Mesenchymal stem cell (in vitro differentiated cells and primary cell): Measurements from ENCODE around the gene OGA.

Experiments
- DNase-seq: peaks from one replicate; pipeline ENCODE4 v3.0.0-alpha.2; 2013
- H2AFZ ChIP-seq: one replicate; pipeline ENCODE4 v1.6.1; 2013; ENCODE audit warnings: low read depth, mild to moderate bottlenecking, control low read depth, inconsistent platforms, low read length, moderate library complexity
- H2AK5ac ChIP-seq: 2 replicates; pipeline ENCODE4 v1.6.1; 2013; ENCODE audit warnings: low read length, moderate library complexity, mild to moderate bottlenecking, inconsistent platforms; ENCODE audit not compliant: severe bottlenecking
- H2BK120ac ChIP-seq: one replicate; pipeline ENCODE4 v1.6.1; 2013; ENCODE audit warnings: low read depth, mild to moderate bottlenecking, inconsistent platforms, low read length, moderate library complexity
- H2BK12ac ChIP-seq, 2 experiments: one replicate each; pipeline ENCODE4 v1.6.1; 2013; ENCODE audit warnings: inconsistent platforms in 2 of 2, low read length in 2 of 2, mild to moderate bottlenecking in 2 of 2, moderate library complexity in 2 of 2, control low read depth in 1 of 2
- H2BK15ac ChIP-seq: one replicate; pipeline ENCODE4 v1.6.1; 2013; ENCODE audit warnings: mild to moderate bottlenecking, low read depth, inconsistent platforms; ENCODE audit not compliant: poor library complexity, severe bottlenecking
- H2BK5ac ChIP-seq: 2 replicates; pipeline ENCODE4 v1.6.1; 2013; ENCODE audit warnings: low read depth, mild to moderate bottlenecking, low read length, control low read depth, inconsistent platforms; ENCODE audit not compliant: poor library complexity, severe bottlenecking
- H3K14ac ChIP-seq, 2 experiments: one replicate each; pipeline ENCODE4 v1.6.1; 2013; ENCODE audit warnings: inconsistent platforms in 2 of 2, low read length in 2 of 2, control low read depth in 1 of 2, mild to moderate bottlenecking in 1 of 2, moderate library complexity in 1 of 2
- H3K18ac ChIP-seq, 2 experiments: one replicate each; pipeline ENCODE4 v1.6.1; 2013; ENCODE audit warnings: inconsistent platforms in 2 of 2, low read length in 2 of 2, control low read depth in 1 of 2, low read depth in 1 of 2, mild to moderate bottlenecking in 1 of 2
- H3K23ac ChIP-seq, 2 experiments: one replicate each; pipeline ENCODE4 v1.6.1; 2013; ENCODE audit warnings: inconsistent platforms in 2 of 2, low read length in 2 of 2, mild to moderate bottlenecking in 2 of 2, moderate library complexity in 2 of 2, control low read depth in 1 of 2
- H3K27ac ChIP-seq: 2 replicates; pipeline ENCODE4 v1.5.1; 2013; ENCODE audit warnings: mild to moderate bottlenecking, moderate library complexity, low read length, control low read depth, inconsistent platforms; ENCODE audit not compliant: poor library complexity, severe bottlenecking
- H3K27me3 ChIP-seq, 2 experiments: 2 replicates each; pipeline versions ENCODE4 v1.6.1 to v1.7.0; 2013; ENCODE audit warnings: low read length in 2 of 2, mild to moderate bottlenecking in 2 of 2, moderate library complexity in 2 of 2, control low read depth in 1 of 2, inconsistent platforms in 1 of 2; ENCODE audit not compliant: control insufficient read depth in 1 of 2, insufficient read depth in 1 of 2
- H3K36me3 ChIP-seq, 2 experiments: 2 replicates each; pipeline versions ENCODE4 v1.6.1 to v1.7.0; 2013; ENCODE audit warnings: low read length in 2 of 2, control low read depth in 1 of 2, inconsistent platforms in 1 of 2, low read depth in 1 of 2, mild to moderate bottlenecking in 1 of 2; ENCODE audit not compliant: insufficient read depth in 2 of 2, control insufficient read depth in 1 of 2
- H3K4ac ChIP-seq, 2 experiments: one replicate each; pipeline ENCODE4 v1.6.1; 2013; ENCODE audit warnings: inconsistent platforms in 2 of 2, low read length in 2 of 2, mild to moderate bottlenecking in 2 of 2, moderate library complexity in 2 of 2, control low read depth in 1 of 2, low read depth in 1 of 2
- H3K4me1 ChIP-seq: 2 replicates; pipeline ENCODE4 v1.6.1; 2013; ENCODE audit warnings: low read depth, low read length, control low read depth; ENCODE audit not compliant: control insufficient read depth, insufficient read depth
- H3K4me2 ChIP-seq: 2 replicates; pipeline ENCODE4 v1.6.1; 2013; ENCODE audit warnings: low read length, mild to moderate bottlenecking, inconsistent platforms; ENCODE audit not compliant: poor library complexity, severe bottlenecking
- H3K4me3 ChIP-seq, 2 experiments: 2 replicates each; pipeline versions ENCODE4 v1.5.1 to v1.7.0; 2013; ENCODE audit warnings: low read length in 2 of 2, mild to moderate bottlenecking in 2 of 2, control low read depth in 1 of 2, low read depth in 1 of 2; ENCODE audit not compliant: insufficient read depth in 1 of 2
- H3K79me1 ChIP-seq: replicated peaks from 2 replicates; pipeline ENCODE4 v1.6.1; 2013; ENCODE audit warnings: mild to moderate bottlenecking, control low read depth, low read length, inconsistent platforms; ENCODE audit not compliant: poor library complexity, severe bottlenecking
- H3K9ac ChIP-seq: 2 replicates; pipeline ENCODE4 v1.7.0; 2013; ENCODE audit warnings: mild to moderate bottlenecking, low read length, moderate library complexity
- H3K9me3 ChIP-seq: 2 replicates; pipeline ENCODE4 v1.7.0; 2013; ENCODE audit warnings: mild to moderate bottlenecking, low read length; ENCODE audit not compliant: control insufficient read depth
- H4K8ac ChIP-seq: one replicate; pipeline ENCODE4 v1.6.1; 2013; ENCODE audit warnings: inconsistent platforms, mild to moderate bottlenecking, low read length, moderate library complexity
- H4K91ac ChIP-seq: one replicate; pipeline ENCODE4 v1.6.1; 2013; ENCODE audit warnings: mild to moderate bottlenecking, low read length, inconsistent platforms
- WGBS: methylation state at CpG from one replicate; pipeline ENCODE4 v1.1.7; 2013; ENCODE audit warnings: mixed read lengths; 5-methylcytosine and 5-hydroxymethylcytosine counted together

The OGA gene

DNA sequence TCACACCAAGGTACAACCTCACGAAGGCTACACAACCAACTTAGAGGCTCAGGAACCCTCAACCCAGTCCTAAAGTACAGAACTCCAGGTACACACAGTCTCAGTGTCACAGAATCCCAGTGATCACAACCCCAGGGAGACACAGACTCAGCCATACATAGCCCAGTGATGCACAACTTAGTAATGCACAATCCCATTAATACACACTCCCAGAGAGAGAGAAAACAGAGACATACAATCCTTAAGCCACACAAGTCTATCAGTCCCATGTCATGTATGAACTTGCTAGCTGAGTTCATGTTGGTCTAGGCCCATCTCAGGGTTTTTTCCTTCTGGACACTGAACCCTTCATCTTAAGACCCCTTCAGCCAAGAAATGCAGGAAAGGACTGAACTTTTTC lies 20.8 kb upstream of the OGA start:
- Histone ChIP-seq H3K4me1 (peaks cover 26% of the 10 kb centered on the region), H3K27me3 (peaks cover 0 to 17% of the 10 kb centered on the region in 2 experiments), H3K79me1 (peaks cover 14% of the 10 kb centered on the region), H3K36me3 (peaks cover 0 to 5% of the 10 kb centered on the region in 2 experiments), H3K9me3 (no peaks in the 10 kb centered on the region), H3K18ac (no peak overlapping the region), H2BK5ac (no peak overlapping the region), H4K8ac (no peak overlapping the region), H2AK5ac (no peak overlapping the region), H3K4ac (no peak overlapping the region), H2BK120ac (no peak overlapping the region), H3K9ac (no peak overlapping the region), H3K14ac (no peak overlapping the region), H3K4me3 (no peak overlapping the region), H3K4me2 (no peak overlapping the region), H2BK12ac (no peak overlapping the region), H2AFZ (no peak overlapping the region), H3K27ac (no peak overlapping the region), H2BK15ac (no peak overlapping the region), H3K23ac (no peak overlapping the region), H4K91ac (no peak overlapping the region)
- DNase-seq = no peak
- 89% methylated on average over 1 of the region's 1 CpG for WGBS

DNA sequence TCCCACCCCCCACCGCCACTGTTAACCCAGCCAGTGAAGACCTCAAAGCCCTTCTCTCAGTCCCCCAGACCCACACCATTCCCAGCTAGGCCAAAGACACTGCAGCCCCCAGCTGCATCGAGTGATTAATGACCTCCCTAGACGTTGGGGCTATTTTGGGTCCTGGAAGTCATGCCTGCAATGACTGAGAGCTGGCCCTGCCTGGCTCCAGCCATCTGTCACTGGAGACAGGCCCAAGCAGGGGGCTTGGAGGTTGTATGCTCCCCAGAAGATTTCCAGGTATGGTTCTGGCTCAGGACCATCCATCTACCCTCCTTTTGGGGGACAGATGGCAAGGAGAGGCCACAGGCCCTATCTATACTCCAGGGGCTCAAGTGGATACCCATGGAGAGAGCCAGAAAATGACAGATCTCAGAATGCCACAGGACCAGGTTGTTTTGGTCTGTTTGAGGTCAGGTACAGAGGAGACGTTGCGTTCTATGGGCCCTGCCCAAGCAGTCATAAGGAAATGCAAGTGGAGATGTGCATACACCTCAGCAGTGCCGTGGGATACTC lies 20.2 kb upstream of the OGA start:
- H4K8ac ChIP-seq = no peak overlapping the region
- WGBS = 81% methylated on average over 6 of the region's 6 CpGs
- H3K18ac ChIP-seq = no peak overlapping the region
- no peak overlapping the region for H3K4ac ChIP-seq
- peaks cover 22% of the 10 kb centered on the region for H3K4me1 ChIP-seq
- no peak overlapping the region for H2BK120ac ChIP-seq
- H3K9ac ChIP-seq = no peak overlapping the region
- peaks cover 0 to 14% of the 10 kb centered on the region in 2 experiments for H3K27me3 ChIP-seq
- H3K4me2 ChIP-seq = no peak overlapping the region
- no peak overlapping the region for H3K14ac ChIP-seq
- H3K79me1 ChIP-seq = peaks cover 14% of the 10 kb centered on the region
- no peak overlapping the region for H2AFZ ChIP-seq
- DNase-seq = no peak
- H3K36me3 ChIP-seq = peaks cover 0 to 5% of the 10 kb centered on the region in 2 experiments
- no peak overlapping the region for H2AK5ac ChIP-seq
- H2BK5ac ChIP-seq = no peak overlapping the region
- H3K4me3 ChIP-seq = no peak overlapping the region
- no peak overlapping the region for H2BK15ac ChIP-seq
- H3K23ac ChIP-seq = no peak overlapping the region
- H4K91ac ChIP-seq = no peak overlapping the region
- no peaks in the 10 kb centered on the region for H3K9me3 ChIP-seq
- no peak overlapping the region for H3K27ac ChIP-seq
- H2BK12ac ChIP-seq = no peak overlapping the region

- no peak for DNase-seq
- Histone ChIP-seq H3K27me3 (peaks cover 0 to 7% of the 10 kb centered on the region in 2 experiments), H3K36me3 (no peaks in the 10 kb centered on the region), H2BK120ac (no peak overlapping the region), H3K9ac (no peak overlapping the region), H4K8ac (no peak overlapping the region), H3K23ac (no peak overlapping the region), H3K4me2 (no peak overlapping the region), H2AK5ac (no peak overlapping the region), H2AFZ (no peak overlapping the region), H3K4me1 (peaks cover 19% of the 10 kb centered on the region), H3K14ac (no peak overlapping the region), H3K4ac (no peak overlapping the region), H4K91ac (no peak overlapping the region), H2BK5ac (no peak overlapping the region), H2BK15ac (no peak overlapping the region), H3K79me1 (peaks cover 14% of the 10 kb centered on the region), H3K4me3 (no peak overlapping the region), H3K18ac (no peak overlapping the region), H2BK12ac (no peak overlapping the region), H3K27ac (no peak overlapping the region), H3K9me3 (no peaks in the 10 kb centered on the region)
- WGBS = 72% methylated on average over 2 of the region's 2 CpGs
Observed at GRCh38 chr10:101837748-101838147, 19.5 kb upstream of the OGA start.

- WGBS = 84% methylated on average over 2 of the region's 4 CpGs
- H2BK12ac ChIP-seq = no peak overlapping the region
- H3K4me1 ChIP-seq = peaks cover 23% of the 10 kb centered on the region
- H2BK15ac ChIP-seq = no peak overlapping the region
- H3K27me3 ChIP-seq = no peaks in the 10 kb centered on the region
- no peak overlapping the region for H3K18ac ChIP-seq
- no peak overlapping the region for H2BK120ac ChIP-seq
- peaks cover 13% of the 10 kb centered on the region for H3K79me1 ChIP-seq
- H3K27ac ChIP-seq = no peak overlapping the region
- H4K91ac ChIP-seq = no peak overlapping the region
- no peak overlapping the region for H4K8ac ChIP-seq
- no peak overlapping the region for H3K23ac ChIP-seq
- H2AK5ac ChIP-seq = no peak overlapping the region
- H2AFZ ChIP-seq = no peak overlapping the region
- H3K4me2 ChIP-seq = no peak overlapping the region
- no peak overlapping the region for H3K4me3 ChIP-seq
- no peak overlapping the region for H3K4ac ChIP-seq
- H3K36me3 ChIP-seq = no peaks in the 10 kb centered on the region
- no peak overlapping the region for H2BK5ac ChIP-seq
- DNase-seq = no peak
- no peak overlapping the region for H3K9ac ChIP-seq
- H3K14ac ChIP-seq = no peak overlapping the region
- H3K9me3 ChIP-seq = no peaks in the 10 kb centered on the region
Observed at GRCh38 chr10:101835362-101835761, 17.1 kb upstream of the OGA start.
